Liver (tissue), 3 donors: ENCODE data around the gene DCDC1.

Experiments
- ATF3 ChIP-seq: IDR thresholded peaks from 2 replicates; pipeline ENCODE4 v1.6.1; 2016; ENCODE audit warnings: antibody characterized with exemption
- CTCF ChIP-seq: fragments of 150-350 bp; IDR thresholded peaks from 2 replicates; pipeline ENCODE4 v1.5.1; 2017; ENCODE audit warnings: improper control_type of control experiment, low read depth, low read length; ENCODE audit not compliant: missing input control
- EGR1 ChIP-seq, 2 donors: IDR thresholded peaks; 2 replicates each; pipeline ENCODE4 v1.6.1; 2016 to 2018; ENCODE audit warnings: antibody characterized with exemption in 2 of 2, low read depth in 2 of 2
- FOXA2 ChIP-seq: IDR thresholded peaks from 2 replicates; pipeline ENCODE4 v1.6.1; 2016; ENCODE audit warnings: antibody characterized with exemption
- HNF4G ChIP-seq: IDR thresholded peaks from 2 replicates; pipeline ENCODE4 v1.6.1; 2016; ENCODE audit warnings: antibody characterized with exemption
- JUND ChIP-seq, 2 donors: IDR thresholded peaks; 2 replicates each; pipeline ENCODE4 v1.6.1; 2016; ENCODE audit warnings: antibody characterized with exemption in 2 of 2
- MAX ChIP-seq: IDR thresholded peaks from 2 replicates; pipeline ENCODE4 v1.6.1; 2016; ENCODE audit warnings: antibody characterized with exemption
- RAD21 ChIP-seq, 2 donors: IDR thresholded peaks; 2 replicates each; pipeline ENCODE4 v1.6.1; 2016; ENCODE audit warnings: antibody characterized with exemption in 2 of 2, mild to moderate bottlenecking in 2 of 2
- REST ChIP-seq: IDR thresholded peaks from 2 replicates; pipeline ENCODE4 v1.6.1; 2016; ENCODE audit warnings: antibody characterized with exemption, mild to moderate bottlenecking
- SP1 ChIP-seq: IDR thresholded peaks from 2 replicates; pipeline ENCODE4 v1.6.1; 2018; ENCODE audit warnings: antibody characterized with exemption, mild to moderate bottlenecking
- TAF1 ChIP-seq: conservative IDR thresholded peaks from 2 replicates; pipeline ENCODE4 v1.6.1; 2016; ENCODE audit warnings: antibody characterized with exemption, mild to moderate bottlenecking
- YY1 ChIP-seq: IDR thresholded peaks from 2 replicates; pipeline ENCODE4 v1.6.1; 2016; ENCODE audit warnings: antibody characterized with exemption, mild to moderate bottlenecking
- donor health status: healthy.
- donor health status: healthy.

GRCh38 chr11:30938810-30939209 lies 430.7 kb downstream of the DCDC1 start:
- TF ChIP-seq JUND (IDR thresholded peaks at IDR 0.05) (no peak), CTCF (no peak), MAX (no peak), YY1 (no peak), REST (no peak), TAF1 (no peak), HNF4G (no peak), RAD21 (IDR thresholded peaks at IDR 0.05) (no peak), EGR1 (IDR thresholded peaks at IDR 0.05; ENCODE audit: low read depth in 2 of 2) (no peak), FOXA2 (no peak), SP1 (no peak), ATF3 (no peak)
